K562 (cell line): ENCODE data around the gene PEAR1. TPM values are rescaled to one million over a fixed set of nuclear protein-coding genes. Genes with fewer than 3 reads are reported as not detected.
A peak's percentile ranks its signal among the peaks of the same experiment; 100 is the strongest.

ENCODE experiments used
- ETV5 ChIP-seq: sonication (generic); formaldehyde crosslinking; IDR thresholded peaks from 2 replicates; pipeline ENCODE4 v1.4.0; 2020; ENCODE audit warnings: low read depth, mild to moderate bottlenecking, missing genetic modification reagents
- GABPB2 ChIP-seq: fragments of 250-450 bp; sonication (Bioruptor Pico); conservative IDR thresholded peaks from 2 replicates; pipeline ENCODE4 v1.5.1; 2021; ENCODE audit warnings: mild to moderate bottlenecking
- HNRNPLL ChIP-seq: fragments of 200-400 bp; formaldehyde crosslinking; IDR thresholded peaks from 2 replicates; pipeline ENCODE4 v1.6.1; 2017; ENCODE audit warnings: low read length, low read depth, mild to moderate bottlenecking; ENCODE audit not compliant: poor library complexity, severe bottlenecking
- NFRKB ChIP-seq: fragments of 450-650 bp; IDR thresholded peaks from 2 replicates; pipeline ENCODE4 v1.6.1; 2016; ENCODE audit warnings: low read depth
- NR2C1 ChIP-seq, 2 experiments: fragments of 450-650 bp; IDR thresholded peaks; 2 replicates each; pipeline ENCODE4 v1.6.1; 2017; ENCODE audit warnings: mild to moderate bottlenecking in 2 of 2, antibody characterized with exemption in 1 of 2, inconsistent platforms in 1 of 2, missing compliant biosample characterization in 1 of 2, missing genetic modification characterization in 1 of 2
- PHB2 ChIP-seq: fragments of 450-650 bp; IDR thresholded peaks from 2 replicates; pipeline ENCODE4 v1.6.1; 2017; ENCODE audit warnings: low read depth
- PTBP1 ChIP-seq: fragments of 200-400 bp; formaldehyde crosslinking; IDR thresholded peaks from 2 replicates; pipeline ENCODE4 v1.6.1; 2017; ENCODE audit warnings: low read depth, low read length
- SMC3 ChIP-seq: conservative IDR thresholded peaks from 2 replicates; pipeline ENCODE4 v1.6.1; 2011; ENCODE audit warnings: low read depth, low read length, improper control_type of control experiment; ENCODE audit not compliant: insufficient read depth
- SOX6 ChIP-seq: fragments of 450-650 bp; IDR thresholded peaks from 2 replicates; pipeline ENCODE4 v1.6.1; 2014; ENCODE audit warnings: mild to moderate bottlenecking
- SRSF1 ChIP-seq: fragments of 200-400 bp; formaldehyde crosslinking; IDR thresholded peaks from 2 replicates; pipeline ENCODE4 v1.6.1; 2017; ENCODE audit warnings: mild to moderate bottlenecking, low read depth, low read length, moderate library complexity
- TOE1 ChIP-seq, 2 experiments: fragments of 450-650 bp in 1 of 2; sonication (generic) in 1 of 2; formaldehyde crosslinking in 1 of 2; IDR thresholded peaks; 2 replicates each; pipeline versions ENCODE4 v1.7.1 to v1.8.0; 2016 to 2022; ENCODE audit warnings: borderline replicate concordance in 2 of 2, mild to moderate bottlenecking in 2 of 2, antibody characterized with exemption in 1 of 2, inconsistent platforms in 1 of 2, low read depth in 1 of 2, missing genetic modification reagents in 1 of 2, moderate library complexity in 1 of 2
- ZEB2 ChIP-seq: fragments of 450-650 bp; IDR thresholded peaks from 2 replicates; pipeline ENCODE4 v1.6.1; 2016
- ZNF444 ChIP-seq: fragments of 250-450 bp; sonication (Bioruptor Pico); IDR thresholded peaks from 2 replicates; pipeline ENCODE4 v1.4.0; 2020; ENCODE audit warnings: mild to moderate bottlenecking, moderate library complexity
- polyA plus RNA-seq, 8 experiments: library from polyadenylated mRNA; depleted of rRNA in 4 of 8; stranded (reverse) in 5 of 8; unstranded in 3 of 8; fragments of >200 nt; fragmentation: Nextera tagmentation in 2 of 8; fragmentation: Illumina TruSeq in 1 of 8; extraction: Ambion mirVana in 2 of 8; extraction: Trizol in 1 of 8; gene quantifications; 2 replicates each; pipeline versions ENCODE4 v1.2.1 to v1.2.3, GENCODE V29; 2011 to 2014; ENCODE audit warnings: inconsistent platforms in 1 of 8, missing spikeins in 1 of 8
- total RNA-seq, 7 experiments: library from RNA; depleted of rRNA in 6 of 7; stranded (reverse); fragments of >200 nt in 6 of 7; fragmentation: Illumina TruSeq in 2 of 7; extraction: Trizol in 2 of 7; gene quantifications; 2 replicates each; pipeline versions ENCODE4 v1.2.1 to v1.2.3, GENCODE V29; 2011 to 2021; ENCODE audit warnings: low replicate concordance in 1 of 7
- TF ChIP-seq, protein P1 (sequence below): fragments of 450-650 bp; formaldehyde crosslinking; IDR thresholded peaks from 2 replicates; pipeline ENCODE4 v1.4.0; 2020; ENCODE audit warnings: mild to moderate bottlenecking, moderate library complexity
- TF ChIP-seq, protein P2 (sequence below): fragments of 250-450 bp; sonication (Bioruptor Pico); IDR thresholded peaks from 2 replicates; pipeline ENCODE4 v1.5.0; 2020; ENCODE audit warnings: mild to moderate bottlenecking
- TF ChIP-seq, protein P3 (sequence below): fragments of 450-650 bp; conservative IDR thresholded peaks from 2 replicates; pipeline ENCODE4 v1.6.1; 2016; ENCODE audit warnings: missing genetic modification characterization, low read depth, mild to moderate bottlenecking, missing compliant biosample characterization, moderate library complexity
- TF ChIP-seq, protein P4 (sequence below): fragments of 250-450 bp; sonication (Bioruptor Pico); IDR thresholded peaks from 2 replicates; pipeline ENCODE4 v1.8.0; 2022; ENCODE audit warnings: moderate library complexity, mild to moderate bottlenecking, inconsistent platforms
- TF ChIP-seq, protein P5 (sequence below): fragments of 250-450 bp; sonication (Bioruptor Pico); IDR thresholded peaks from 2 replicates; pipeline ENCODE4 v1.8.0; 2022; ENCODE audit warnings: inconsistent platforms
- TF ChIP-seq, protein P6 (sequence below): fragments of 250-450 bp; sonication (Bioruptor Pico); IDR thresholded peaks from 2 replicates; pipeline ENCODE4 v1.8.0; 2021; ENCODE audit warnings: mild to moderate bottlenecking, moderate library complexity

The PEAR1 gene
- total and polyA plus RNA-seq, 9 of the 15 experiments (the other 6 are each of a cell fraction or from before 2014, with no cell fraction given), result 0.87 to 13.9 (median 6.1) TPM

DNA sequence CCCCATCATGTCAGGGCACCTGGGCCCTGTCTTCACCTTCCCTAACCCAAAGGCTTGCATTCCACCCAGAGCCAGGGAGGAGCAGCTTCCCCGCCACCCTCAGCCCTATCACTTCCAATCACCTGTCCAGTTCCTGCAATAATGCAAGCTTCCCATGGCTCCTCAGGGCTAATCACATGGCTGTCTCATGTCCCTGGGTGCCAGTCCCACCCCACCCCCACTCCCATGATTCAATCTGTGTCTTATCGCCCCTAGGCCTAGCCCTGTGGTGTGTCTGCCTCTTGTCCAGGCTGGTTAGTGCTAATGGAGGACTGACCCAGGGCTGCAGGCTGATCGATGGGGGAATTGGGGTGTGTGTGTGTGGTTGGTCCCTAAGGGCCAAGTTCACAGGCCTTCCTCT, 11.0 kb upstream of the PEAR1 start (continued):
- TF ChIP-seq, protein P1, sequence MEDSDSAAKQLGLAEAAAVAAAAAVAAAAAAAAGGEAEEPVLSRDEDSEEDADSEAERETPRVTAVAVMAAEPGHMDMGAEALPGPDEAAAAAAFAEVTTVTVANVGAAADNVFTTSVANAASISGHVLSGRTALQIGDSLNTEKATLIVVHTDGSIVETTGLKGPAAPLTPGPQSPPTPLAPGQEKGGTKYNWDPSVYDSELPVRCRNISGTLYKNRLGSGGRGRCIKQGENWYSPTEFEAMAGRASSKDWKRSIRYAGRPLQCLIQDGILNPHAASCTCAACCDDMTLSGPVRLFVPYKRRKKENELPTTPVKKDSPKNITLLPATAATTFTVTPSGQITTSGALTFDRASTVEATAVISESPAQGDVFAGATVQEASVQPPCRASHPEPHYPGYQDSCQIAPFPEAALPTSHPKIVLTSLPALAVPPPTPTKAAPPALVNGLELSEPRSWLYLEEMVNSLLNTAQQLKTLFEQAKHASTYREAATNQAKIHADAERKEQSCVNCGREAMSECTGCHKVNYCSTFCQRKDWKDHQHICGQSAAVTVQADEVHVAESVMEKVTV, result no peak
- TF ChIP-seq GABPB2, result no peak
- no peak for TF ChIP-seq HNRNPLL
- TF ChIP-seq, protein P2, sequence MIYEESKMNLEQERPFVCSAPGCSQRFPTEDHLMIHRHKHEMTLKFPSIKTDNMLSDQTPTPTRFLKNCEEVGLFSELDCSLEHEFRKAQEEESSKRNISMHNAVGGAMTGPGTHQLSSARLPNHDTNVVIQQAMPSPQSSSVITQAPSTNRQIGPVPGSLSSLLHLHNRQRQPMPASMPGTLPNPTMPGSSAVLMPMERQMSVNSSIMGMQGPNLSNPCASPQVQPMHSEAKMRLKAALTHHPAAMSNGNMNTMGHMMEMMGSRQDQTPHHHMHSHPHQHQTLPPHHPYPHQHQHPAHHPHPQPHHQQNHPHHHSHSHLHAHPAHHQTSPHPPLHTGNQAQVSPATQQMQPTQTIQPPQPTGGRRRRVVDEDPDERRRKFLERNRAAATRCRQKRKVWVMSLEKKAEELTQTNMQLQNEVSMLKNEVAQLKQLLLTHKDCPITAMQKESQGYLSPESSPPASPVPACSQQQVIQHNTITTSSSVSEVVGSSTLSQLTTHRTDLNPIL (CRISPR knock-in tag), result no peak
- TF ChIP-seq, protein P3, sequence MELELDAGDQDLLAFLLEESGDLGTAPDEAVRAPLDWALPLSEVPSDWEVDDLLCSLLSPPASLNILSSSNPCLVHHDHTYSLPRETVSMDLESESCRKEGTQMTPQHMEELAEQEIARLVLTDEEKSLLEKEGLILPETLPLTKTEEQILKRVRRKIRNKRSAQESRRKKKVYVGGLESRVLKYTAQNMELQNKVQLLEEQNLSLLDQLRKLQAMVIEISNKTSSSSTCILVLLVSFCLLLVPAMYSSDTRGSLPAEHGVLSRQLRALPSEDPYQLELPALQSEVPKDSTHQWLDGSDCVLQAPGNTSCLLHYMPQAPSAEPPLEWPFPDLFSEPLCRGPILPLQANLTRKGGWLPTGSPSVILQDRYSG (tag), result no peak
- TF ChIP-seq ETV5 (CRISPR knock-in tag), result no peak
- peak; percentile 43; the same call in 1 of the 2 replicates for TF ChIP-seq SOX6
- no peak for TF ChIP-seq SRSF1
- peak; percentile 52; the same call in 1 of the 2 replicates for TF ChIP-seq TOE1 (IDR thresholded peaks at IDR 0.05; ENCODE audit: borderline replicate concordance)
- TF ChIP-seq TOE1 (CRISPR knock-in tag; IDR thresholded peaks at IDR 0.05; ENCODE audit: borderline replicate concordance, low read depth), result no peak
- TF ChIP-seq ZNF444, result no peak
- TF ChIP-seq, protein P4, sequence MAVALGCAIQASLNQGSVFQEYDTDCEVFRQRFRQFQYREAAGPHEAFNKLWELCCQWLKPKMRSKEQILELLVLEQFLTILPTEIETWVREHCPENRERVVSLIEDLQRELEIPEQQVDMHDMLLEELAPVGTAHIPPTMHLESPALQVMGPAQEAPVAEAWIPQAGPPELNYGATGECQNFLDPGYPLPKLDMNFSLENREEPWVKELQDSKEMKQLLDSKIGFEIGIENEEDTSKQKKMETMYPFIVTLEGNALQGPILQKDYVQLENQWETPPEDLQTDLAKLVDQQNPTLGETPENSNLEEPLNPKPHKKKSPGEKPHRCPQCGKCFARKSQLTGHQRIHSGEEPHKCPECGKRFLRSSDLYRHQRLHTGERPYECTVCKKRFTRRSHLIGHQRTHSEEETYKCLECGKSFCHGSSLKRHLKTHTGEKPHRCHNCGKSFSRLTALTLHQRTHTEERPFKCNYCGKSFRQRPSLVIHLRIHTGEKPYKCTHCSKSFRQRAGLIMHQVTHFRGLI (CRISPR knock-in tag), result no peak
- TF ChIP-seq NFRKB, result no peak
- TF ChIP-seq PHB2, result no peak
- no peak for TF ChIP-seq SMC3
- TF ChIP-seq ZEB2, result no peak
- no peak for TF ChIP-seq PTBP1
- no peak for TF ChIP-seq NR2C1 (IDR thresholded peaks at IDR 0.05)
- TF ChIP-seq NR2C1 (tag; IDR thresholded peaks at IDR 0.05), result 0 out of 2 replicates have a peak, but pooled peaks have one; percentile 26
- TF ChIP-seq, protein P5, sequence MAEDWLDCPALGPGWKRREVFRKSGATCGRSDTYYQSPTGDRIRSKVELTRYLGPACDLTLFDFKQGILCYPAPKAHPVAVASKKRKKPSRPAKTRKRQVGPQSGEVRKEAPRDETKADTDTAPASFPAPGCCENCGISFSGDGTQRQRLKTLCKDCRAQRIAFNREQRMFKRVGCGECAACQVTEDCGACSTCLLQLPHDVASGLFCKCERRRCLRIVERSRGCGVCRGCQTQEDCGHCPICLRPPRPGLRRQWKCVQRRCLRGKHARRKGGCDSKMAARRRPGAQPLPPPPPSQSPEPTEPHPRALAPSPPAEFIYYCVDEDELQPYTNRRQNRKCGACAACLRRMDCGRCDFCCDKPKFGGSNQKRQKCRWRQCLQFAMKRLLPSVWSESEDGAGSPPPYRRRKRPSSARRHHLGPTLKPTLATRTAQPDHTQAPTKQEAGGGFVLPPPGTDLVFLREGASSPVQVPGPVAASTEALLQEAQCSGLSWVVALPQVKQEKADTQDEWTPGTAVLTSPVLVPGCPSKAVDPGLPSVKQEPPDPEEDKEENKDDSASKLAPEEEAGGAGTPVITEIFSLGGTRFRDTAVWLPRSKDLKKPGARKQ (CRISPR knock-in tag), result no peak
- TF ChIP-seq, protein P6, sequence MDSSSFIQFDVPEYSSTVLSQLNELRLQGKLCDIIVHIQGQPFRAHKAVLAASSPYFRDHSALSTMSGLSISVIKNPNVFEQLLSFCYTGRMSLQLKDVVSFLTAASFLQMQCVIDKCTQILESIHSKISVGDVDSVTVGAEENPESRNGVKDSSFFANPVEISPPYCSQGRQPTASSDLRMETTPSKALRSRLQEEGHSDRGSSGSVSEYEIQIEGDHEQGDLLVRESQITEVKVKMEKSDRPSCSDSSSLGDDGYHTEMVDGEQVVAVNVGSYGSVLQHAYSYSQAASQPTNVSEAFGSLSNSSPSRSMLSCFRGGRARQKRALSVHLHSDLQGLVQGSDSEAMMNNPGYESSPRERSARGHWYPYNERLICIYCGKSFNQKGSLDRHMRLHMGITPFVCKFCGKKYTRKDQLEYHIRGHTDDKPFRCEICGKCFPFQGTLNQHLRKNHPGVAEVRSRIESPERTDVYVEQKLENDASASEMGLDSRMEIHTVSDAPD, result no peak
